HepG2 (cell line): ENCODE measurements around the gene NRK. TPM values are rescaled to one million over a fixed set of nuclear protein-coding genes. Genes with fewer than 3 reads are reported as not detected.

Experiments
- DPF2 ChIP-seq: sonication (generic); formaldehyde crosslinking; IDR thresholded peaks from 2 replicates; pipeline ENCODE4 v1.4.0; 2020; ENCODE audit warnings: mild to moderate bottlenecking, low read depth, missing genetic modification reagents, borderline replicate concordance
- HCFC1 ChIP-seq: fragments of 150-350 bp; IDR thresholded peaks from 2 replicates; pipeline ENCODE4 v1.6.1; 2014; ENCODE audit warnings: low read depth, low read length
- HES4 ChIP-seq: sonication (generic); formaldehyde crosslinking; IDR thresholded peaks from 2 replicates; pipeline ENCODE4 v1.9.0; 2021; ENCODE audit warnings: mild to moderate bottlenecking, missing genetic modification reagents, borderline replicate concordance
- KLF11 ChIP-seq: IDR thresholded peaks from 2 replicates; pipeline ENCODE4 v1.6.1; 2016; ENCODE audit warnings: missing compliant biosample characterization
- MYNN ChIP-seq: sonication (generic); formaldehyde crosslinking; IDR thresholded peaks from 2 replicates; pipeline ENCODE4 v1.4.0; 2020; ENCODE audit warnings: mild to moderate bottlenecking, low read depth, missing genetic modification reagents
- POLR2G ChIP-seq: fragments of 200-400 bp; formaldehyde crosslinking; IDR thresholded peaks from 2 replicates; pipeline ENCODE4 v1.6.1; 2018; ENCODE audit warnings: mild to moderate bottlenecking, low read depth, low read length, moderate library complexity
- REPIN1 ChIP-seq: sonication (generic); formaldehyde crosslinking; IDR thresholded peaks from 2 replicates; pipeline ENCODE4 v1.8.0; 2022; ENCODE audit warnings: missing genetic modification reagents, low read depth, mild to moderate bottlenecking, borderline replicate concordance
- SALL2 ChIP-seq: sonication (generic); formaldehyde crosslinking; IDR thresholded peaks from 2 replicates; pipeline ENCODE4 v1.8.1; 2023; ENCODE audit warnings: mild to moderate bottlenecking, missing genetic modification reagents, inconsistent platforms
- ZBTB42 ChIP-seq: sonication (generic); formaldehyde crosslinking; IDR thresholded peaks from 2 replicates; pipeline ENCODE4 v1.5.0; 2020; ENCODE audit warnings: mild to moderate bottlenecking, missing genetic modification reagents
- ZNF256 ChIP-seq: sonication (generic); formaldehyde crosslinking; conservative IDR thresholded peaks from 2 replicates; pipeline ENCODE4 v1.4.0; 2020; ENCODE audit warnings: missing genetic modification reagents
- ZNF569 ChIP-seq: sonication (generic); formaldehyde crosslinking; IDR thresholded peaks from 2 replicates; pipeline ENCODE4 v1.5.0; 2020; ENCODE audit warnings: mild to moderate bottlenecking, missing genetic modification reagents, moderate library complexity, borderline replicate concordance
- ZSCAN20 ChIP-seq: sonication (generic); formaldehyde crosslinking; IDR thresholded peaks from 2 replicates; pipeline ENCODE4 v1.4.0; 2020; ENCODE audit warnings: missing genetic modification reagents, mild to moderate bottlenecking, borderline replicate concordance
- polyA plus RNA-seq, 8 experiments: library from polyadenylated mRNA; depleted of rRNA in 3 of 8; stranded (reverse) in 7 of 8; unstranded in 1 of 8; fragments of >200 nt; fragmentation: Illumina TruSeq in 4 of 8; extraction: Trizol in 4 of 8; gene quantifications; 2 replicates each; pipeline versions ENCODE4 v1.2.1 to v1.2.3, GENCODE V29; 2011 to 2016; ENCODE audit warnings: low read depth in 4 of 8, missing spikeins in 1 of 8, mixed read lengths in 1 of 8; ENCODE audit not compliant: insufficient read depth in 1 of 8
- total RNA-seq, 5 experiments: library from RNA; depleted of rRNA; stranded (reverse); fragments of >200 nt; fragmentation: Illumina TruSeq; extraction: Trizol; gene quantifications; 2 replicates each; pipeline ENCODE4 v1.2.3, GENCODE V29; 2016; ENCODE audit warnings: low read depth in 1 of 5
- TF ChIP-seq, protein P1 (sequence below): sonication (generic); formaldehyde crosslinking; IDR thresholded peaks from 2 replicates; pipeline ENCODE4 v1.5.1; 2020; ENCODE audit warnings: mild to moderate bottlenecking, missing genetic modification reagents, moderate library complexity
- TF ChIP-seq, protein P2 (sequence below): sonication (generic); formaldehyde crosslinking; IDR thresholded peaks from 2 replicates; pipeline ENCODE4 v1.4.0; 2020; ENCODE audit warnings: missing genetic modification reagents
- TF ChIP-seq, protein P3 (sequence below): sonication (generic); formaldehyde crosslinking; IDR thresholded peaks from 2 replicates; pipeline ENCODE4 v1.4.0; 2020; ENCODE audit warnings: mild to moderate bottlenecking, missing genetic modification reagents
- TF ChIP-seq, protein P4 (sequence below): sonication (generic); formaldehyde crosslinking; IDR thresholded peaks from 2 replicates; pipeline ENCODE4 v1.5.0; 2020; ENCODE audit warnings: mild to moderate bottlenecking, missing genetic modification reagents
- TF ChIP-seq, protein P5 (sequence below): sonication (generic); formaldehyde crosslinking; IDR thresholded peaks from 2 replicates; pipeline ENCODE4 v1.9.0; 2022; ENCODE audit warnings: low read depth, missing genetic modification reagents

Gene NRK
- total and polyA plus RNA-seq, 2 of the 13 experiments (the other 11 are each of a cell fraction or from before 2014, with no cell fraction given) = not detected

DNA sequence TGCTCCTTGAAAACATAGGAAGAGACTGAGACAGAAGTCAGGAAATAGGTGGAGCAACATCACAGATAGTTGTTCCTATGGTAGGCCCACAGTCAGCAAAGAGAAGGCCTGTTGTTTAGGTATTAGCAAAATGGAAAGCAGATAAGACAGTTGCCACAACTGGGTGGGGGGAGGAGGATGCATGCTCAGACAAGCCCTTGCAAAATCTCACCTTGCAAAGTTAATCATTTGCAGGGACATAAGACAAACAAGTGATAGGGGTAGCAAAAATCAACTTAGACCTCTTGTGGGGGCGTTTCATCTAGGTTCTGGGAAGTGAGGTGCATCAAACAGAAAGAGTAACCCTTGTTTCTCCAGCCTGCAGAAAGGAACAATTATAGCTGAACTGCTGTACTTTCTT lies 185.5 kb downstream of the NRK start (continued):
- no peak for TF ChIP-seq KLF11 (CRISPR knock-in tag)
- TF ChIP-seq DPF2 (CRISPR knock-in tag) = peak; percentile 26; the same call in 1 of the 2 replicates
- no peak for TF ChIP-seq REPIN1 (CRISPR knock-in tag)
- TF ChIP-seq ZSCAN20 (CRISPR knock-in tag) = no peak
- TF ChIP-seq ZNF569 (CRISPR knock-in tag) = no peak
- TF ChIP-seq, protein P1, sequence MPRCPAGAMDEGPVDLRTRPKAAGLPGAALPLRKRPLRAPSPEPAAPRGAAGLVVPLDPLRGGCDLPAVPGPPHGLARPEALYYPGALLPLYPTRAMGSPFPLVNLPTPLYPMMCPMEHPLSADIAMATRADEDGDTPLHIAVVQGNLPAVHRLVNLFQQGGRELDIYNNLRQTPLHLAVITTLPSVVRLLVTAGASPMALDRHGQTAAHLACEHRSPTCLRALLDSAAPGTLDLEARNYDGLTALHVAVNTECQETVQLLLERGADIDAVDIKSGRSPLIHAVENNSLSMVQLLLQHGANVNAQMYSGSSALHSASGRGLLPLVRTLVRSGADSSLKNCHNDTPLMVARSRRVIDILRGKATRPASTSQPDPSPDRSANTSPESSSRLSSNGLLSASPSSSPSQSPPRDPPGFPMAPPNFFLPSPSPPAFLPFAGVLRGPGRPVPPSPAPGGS = no peak
- no peak for TF ChIP-seq MYNN (CRISPR knock-in tag)
- TF ChIP-seq, protein P2, sequence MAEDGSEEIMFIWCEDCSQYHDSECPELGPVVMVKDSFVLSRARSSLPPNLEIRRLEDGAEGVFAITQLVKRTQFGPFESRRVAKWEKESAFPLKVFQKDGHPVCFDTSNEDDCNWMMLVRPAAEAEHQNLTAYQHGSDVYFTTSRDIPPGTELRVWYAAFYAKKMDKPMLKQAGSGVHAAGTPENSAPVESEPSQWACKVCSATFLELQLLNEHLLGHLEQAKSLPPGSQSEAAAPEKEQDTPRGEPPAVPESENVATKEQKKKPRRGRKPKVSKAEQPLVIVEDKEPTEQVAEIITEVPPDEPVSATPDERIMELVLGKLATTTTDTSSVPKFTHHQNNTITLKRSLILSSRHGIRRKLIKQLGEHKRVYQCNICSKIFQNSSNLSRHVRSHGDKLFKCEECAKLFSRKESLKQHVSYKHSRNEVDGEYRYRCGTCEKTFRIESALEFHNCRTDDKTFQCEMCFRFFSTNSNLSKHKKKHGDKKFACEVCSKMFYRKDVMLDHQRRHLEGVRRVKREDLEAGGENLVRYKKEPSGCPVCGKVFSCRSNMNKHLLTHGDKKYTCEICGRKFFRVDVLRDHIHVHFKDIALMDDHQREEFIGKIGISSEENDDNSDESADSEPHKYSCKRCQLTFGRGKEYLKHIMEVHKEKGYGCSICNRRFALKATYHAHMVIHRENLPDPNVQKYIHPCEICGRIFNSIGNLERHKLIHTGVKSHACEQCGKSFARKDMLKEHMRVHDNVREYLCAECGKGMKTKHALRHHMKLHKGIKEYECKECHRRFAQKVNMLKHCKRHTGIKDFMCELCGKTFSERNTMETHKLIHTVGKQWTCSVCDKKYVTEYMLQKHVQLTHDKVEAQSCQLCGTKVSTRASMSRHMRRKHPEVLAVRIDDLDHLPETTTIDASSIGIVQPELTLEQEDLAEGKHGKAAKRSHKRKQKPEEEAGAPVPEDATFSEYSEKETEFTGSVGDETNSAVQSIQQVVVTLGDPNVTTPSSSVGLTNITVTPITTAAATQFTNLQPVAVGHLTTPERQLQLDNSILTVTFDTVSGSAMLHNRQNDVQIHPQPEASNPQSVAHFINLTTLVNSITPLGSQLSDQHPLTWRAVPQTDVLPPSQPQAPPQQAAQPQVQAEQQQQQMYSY = no peak
- TF ChIP-seq ZBTB42 (CRISPR knock-in tag) = no peak
- no peak for TF ChIP-seq SALL2
- TF ChIP-seq HES4 (CRISPR knock-in tag) = no peak
- TF ChIP-seq, protein P3, sequence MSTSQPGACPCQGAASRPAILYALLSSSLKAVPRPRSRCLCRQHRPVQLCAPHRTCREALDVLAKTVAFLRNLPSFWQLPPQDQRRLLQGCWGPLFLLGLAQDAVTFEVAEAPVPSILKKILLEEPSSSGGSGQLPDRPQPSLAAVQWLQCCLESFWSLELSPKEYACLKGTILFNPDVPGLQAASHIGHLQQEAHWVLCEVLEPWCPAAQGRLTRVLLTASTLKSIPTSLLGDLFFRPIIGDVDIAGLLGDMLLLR (CRISPR knock-in tag) = no peak
- TF ChIP-seq, protein P4, sequence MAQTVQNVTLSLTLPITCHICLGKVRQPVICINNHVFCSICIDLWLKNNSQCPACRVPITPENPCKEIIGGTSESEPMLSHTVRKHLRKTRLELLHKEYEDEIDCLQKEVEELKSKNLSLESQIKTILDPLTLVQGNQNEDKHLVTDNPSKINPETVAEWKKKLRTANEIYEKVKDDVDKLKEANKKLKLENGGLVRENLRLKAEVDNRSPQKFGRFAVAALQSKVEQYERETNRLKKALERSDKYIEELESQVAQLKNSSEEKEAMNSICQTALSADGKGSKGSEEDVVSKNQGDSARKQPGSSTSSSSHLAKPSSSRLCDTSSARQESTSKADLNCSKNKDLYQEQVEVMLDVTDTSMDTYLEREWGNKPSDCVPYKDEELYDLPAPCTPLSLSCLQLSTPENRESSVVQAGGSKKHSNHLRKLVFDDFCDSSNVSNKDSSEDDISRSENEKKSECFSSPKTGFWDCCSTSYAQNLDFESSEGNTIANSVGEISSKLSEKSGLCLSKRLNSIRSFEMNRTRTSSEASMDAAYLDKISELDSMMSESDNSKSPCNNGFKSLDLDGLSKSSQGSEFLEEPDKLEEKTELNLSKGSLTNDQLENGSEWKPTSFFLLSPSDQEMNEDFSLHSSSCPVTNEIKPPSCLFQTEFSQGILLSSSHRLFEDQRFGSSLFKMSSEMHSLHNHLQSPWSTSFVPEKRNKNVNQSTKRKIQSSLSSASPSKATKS (CRISPR knock-in tag) = no peak
- no peak for TF ChIP-seq ZNF256 (CRISPR knock-in tag)
- TF ChIP-seq HCFC1 = no peak
- TF ChIP-seq POLR2G = no peak
- TF ChIP-seq, protein P5, sequence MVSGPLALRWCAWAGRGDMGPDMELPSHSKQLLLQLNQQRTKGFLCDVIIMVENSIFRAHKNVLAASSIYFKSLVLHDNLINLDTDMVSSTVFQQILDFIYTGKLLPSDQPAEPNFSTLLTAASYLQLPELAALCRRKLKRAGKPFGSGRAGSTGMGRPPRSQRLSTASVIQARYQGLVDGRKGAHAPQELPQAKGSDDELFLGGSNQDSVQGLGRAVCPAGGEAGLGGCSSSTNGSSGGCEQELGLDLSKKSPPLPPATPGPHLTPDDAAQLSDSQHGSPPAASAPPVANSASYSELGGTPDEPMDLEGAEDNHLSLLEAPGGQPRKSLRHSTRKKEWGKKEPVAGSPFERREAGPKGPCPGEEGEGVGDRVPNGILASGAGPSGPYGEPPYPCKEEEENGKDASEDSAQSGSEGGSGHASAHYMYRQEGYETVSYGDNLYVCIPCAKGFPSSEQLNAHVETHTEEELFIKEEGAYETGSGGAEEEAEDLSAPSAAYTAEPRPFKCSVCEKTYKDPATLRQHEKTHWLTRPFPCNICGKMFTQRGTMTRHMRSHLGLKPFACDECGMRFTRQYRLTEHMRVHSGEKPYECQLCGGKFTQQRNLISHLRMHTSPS = no peak
